SKM-1 (cell line): Measurements from ENCODE around the gene NPIPB4.
"Not testable (repeated sequence)": the region's sequence is repeated elsewhere in the genome, so short reads cannot be mapped to it uniquely, and the experiment has no call there.

ENCODE experiments used
- DNase-seq: peaks from one replicate; lab custom pipeline; 2025; ENCODE audit not compliant: unreplicated experiment; lab: John Stamatoyannopoulos, UW

Gene NPIPB4

GRCh38 chr16:21857656-21858055, at the start of gene NPIPB4:
NPIPB4 (minus strand) TSS chr16:21857756; CDS start chr16:21857378, 378 bp downstream.
- DNase-seq, result not testable (repeated sequence)

GRCh38 chr16:21898998-21899397, 41.4 kb upstream of the NPIPB4 start:
- not testable (repeated sequence) for DNase-seq

GRCh38 chr16:21881988-21882387, 24.4 kb upstream of the NPIPB4 start:
- DNase-seq, result not testable (repeated sequence)

- DNase-seq, result not testable (repeated sequence)
These were observed 20.4 kb downstream of the NPIPB4 start for GRCh38 chr16:21837186-21837585.

- DNase-seq, result not testable (repeated sequence)
These were observed 21.2 kb downstream of the NPIPB4 start for GRCh38 chr16:21836334-21836733.

- DNase-seq, result not testable (repeated sequence)
These were observed 21.8 kb downstream of the NPIPB4 start for GRCh38 chr16:21835747-21836146.

GRCh38 chr16:21834211-21834610, 23.3 kb downstream of the NPIPB4 start:
- not testable (repeated sequence) for DNase-seq

- DNase-seq, result not testable (repeated sequence)
These were observed 27.6 kb downstream of the NPIPB4 start for GRCh38 chr16:21829929-21830328.

- not testable (repeated sequence) for DNase-seq
These were observed 31.4 kb downstream of the NPIPB4 start for GRCh38 chr16:21826067-21826706.

GRCh38 chr16:21825526-21825925, 32.0 kb downstream of the NPIPB4 start:
- DNase-seq, result not testable (repeated sequence)

GRCh38 chr16:21823258-21823657, 34.3 kb downstream of the NPIPB4 start:
- DNase-seq, result not testable (repeated sequence)

- DNase-seq, result not testable (repeated sequence)
These were observed 36.6 kb downstream of the NPIPB4 start for GRCh38 chr16:21820908-21821465.

- not testable (repeated sequence) for DNase-seq
These were observed 37.3 kb downstream of the NPIPB4 start for GRCh38 chr16:21820028-21820907.

GRCh38 chr16:21819617-21820016, 37.9 kb downstream of the NPIPB4 start:
- DNase-seq, result not testable (repeated sequence)

GRCh38 chr16:21817012-21817411, 40.5 kb downstream of the NPIPB4 start:
- not testable (repeated sequence) for DNase-seq

GRCh38 chr16:21815694-21816093, 41.9 kb downstream of the NPIPB4 start:
- DNase-seq, result not testable (repeated sequence)

- not testable (repeated sequence) for DNase-seq
These were observed 55.2 kb downstream of the NPIPB4 start for GRCh38 chr16:21802375-21802663.

- DNase-seq, result not testable (repeated sequence)
These were observed 55.8 kb downstream of the NPIPB4 start for GRCh38 chr16:21801538-21802374.

GRCh38 chr16:21798601-21799000, 59.0 kb downstream of the NPIPB4 start:
- DNase-seq, result not testable (repeated sequence)

- not testable (repeated sequence) for DNase-seq
These were observed 64.2 kb downstream of the NPIPB4 start for GRCh38 chr16:21793310-21793709.

GRCh38 chr16:21790506-21790905, 67.0 kb downstream of the NPIPB4 start:
- DNase-seq, result not testable (repeated sequence)
